ENCODE data around the gene NRF1.

Gene NRF1

GRCh38 chr7:129739427-129739826 is 127.9 kb downstream of the NRF1 start:
- DNase-seq (ENCODE audit: low read depth in 2 of 2) = no peak

- DNase-seq (ENCODE audit: low read depth in 2 of 2) = no peak
Measured at GRCh38 chr7:129740574-129741410, 129.3 kb downstream of the NRF1 start.

GRCh38 chr7:129741743-129742213 is 130.3 kb downstream of the NRF1 start:
- no peak for DNase-seq (ENCODE audit: low read depth in 2 of 2)

- DNase-seq (ENCODE audit: low read depth in 2 of 2) = no peak
Measured at GRCh38 chr7:129742256-129742655, 130.7 kb downstream of the NRF1 start.

GRCh38 chr7:129746857-129747529 is 135.5 kb downstream of the NRF1 start:
- DNase-seq (ENCODE audit: low read depth in 2 of 2) = no peak

- DNase-seq (ENCODE audit: low read depth in 2 of 2) = no peak
Measured at GRCh38 chr7:129748356-129749109, 137.0 kb downstream of the NRF1 start.

GRCh38 chr7:129750091-129750490 is 138.6 kb downstream of the NRF1 start:
- DNase-seq (ENCODE audit: low read depth in 2 of 2) = no peak

- no peak for DNase-seq (ENCODE audit: low read depth in 2 of 2)
Measured at GRCh38 chr7:129750501-129750900, 139.0 kb downstream of the NRF1 start.

- no peak for DNase-seq (ENCODE audit: low read depth in 2 of 2)
Measured at GRCh38 chr7:129751916-129752315, 140.4 kb downstream of the NRF1 start.

GRCh38 chr7:129752760-129753159 is 141.2 kb downstream of the NRF1 start:
- DNase-seq (ENCODE audit: low read depth in 2 of 2) = no peak

- no peak for DNase-seq (ENCODE audit: low read depth in 2 of 2)
Measured at GRCh38 chr7:129754406-129754805, 142.9 kb downstream of the NRF1 start.

- no peak for DNase-seq (ENCODE audit: low read depth in 2 of 2)
Measured at GRCh38 chr7:129757991-129758390, 146.5 kb downstream of the NRF1 start.

- DNase-seq (ENCODE audit: low read depth in 2 of 2) = no peak
Measured at GRCh38 chr7:129762387-129762969, 151.0 kb downstream of the NRF1 start.

- DNase-seq (ENCODE audit: low read depth in 2 of 2) = no peak
Measured at GRCh38 chr7:129764247-129765084, 152.9 kb downstream of the NRF1 start.

GRCh38 chr7:129765352-129765751 is 153.8 kb downstream of the NRF1 start:
- DNase-seq (ENCODE audit: low read depth in 2 of 2) = no peak

- no peak for DNase-seq (ENCODE audit: low read depth in 2 of 2)
Measured at GRCh38 chr7:129767120-129768015, 155.8 kb downstream of the NRF1 start.

GRCh38 chr7:129768614-129769399 is 157.3 kb downstream of the NRF1 start:
- DNase-seq (ENCODE audit: low read depth in 2 of 2) = no peak

GRCh38 chr7:129769400-129769774 is 157.9 kb downstream of the NRF1 start:
- no peak for DNase-seq (ENCODE audit: low read depth in 2 of 2)
